Nephron progenitor cell (in vitro differentiated cells): ENCODE data around the gene ALDH4A1.

Experiments used
- DNase-seq: peaks from one replicate; pipeline ENCODE4 v3.0.0; 2021
- H3K27ac Mint-ChIP-seq: 2 replicates; pipeline ENCODE4 v1.8.0; 2021; ENCODE audit warnings: mild to moderate bottlenecking, moderate library complexity, mixed read lengths
- H3K27me3 Mint-ChIP-seq: 2 replicates; pipeline ENCODE4 v1.8.0; 2021; ENCODE audit warnings: mild to moderate bottlenecking, low read depth, mixed read lengths; ENCODE audit not compliant: poor library complexity
- H3K36me3 Mint-ChIP-seq: 2 replicates; pipeline ENCODE4 v1.8.0; 2021; ENCODE audit warnings: low read depth, mixed read lengths
- H3K4me1 Mint-ChIP-seq: 2 replicates; pipeline ENCODE4 v1.8.0; 2021; ENCODE audit warnings: mixed read lengths
- H3K4me3 Mint-ChIP-seq: 2 replicates; pipeline ENCODE4 v1.8.0; 2021; ENCODE audit warnings: mild to moderate bottlenecking, moderate library complexity, mixed read lengths
- H3K9me3 Mint-ChIP-seq: 2 replicates; pipeline ENCODE4 v1.8.0; 2021; ENCODE audit warnings: mild to moderate bottlenecking, moderate library complexity, mixed read lengths
- CTCF ChIP-seq: fragments of 200-600 bp; sonication (generic); IDR thresholded peaks from 2 replicates; pipeline ENCODE4 v1.5.0; 2021; ENCODE audit warnings: antibody characterized with exemption

Gene ALDH4A1

GRCh38 chr1:18868801-18869424 is 33.4 kb downstream of the ALDH4A1 start:
- no peak for DNase-seq
- no peak overlapping the region for H3K4me3 Mint-ChIP-seq
- TF ChIP-seq CTCF = no peak
- H3K4me1 Mint-ChIP-seq = no peaks in the 10 kb centered on the region
- H3K27ac Mint-ChIP-seq = no peak overlapping the region
- no peaks in the 10 kb centered on the region for H3K36me3 Mint-ChIP-seq
- H3K27me3 Mint-ChIP-seq = peaks cover 38% of the 10 kb centered on the region
- H3K9me3 Mint-ChIP-seq = no peaks in the 10 kb centered on the region

GRCh38 chr1:18868354-18868753 is 34.0 kb downstream of the ALDH4A1 start:
- Mint-ChIP-seq H3K9me3 (no peaks in the 10 kb centered on the region), H3K27ac (no peak overlapping the region), H3K4me3 (no peak overlapping the region), H3K27me3 (peaks cover 35% of the 10 kb centered on the region), H3K36me3 (no peaks in the 10 kb centered on the region), H3K4me1 (no peaks in the 10 kb centered on the region)
- no peak for TF ChIP-seq CTCF
- no peak for DNase-seq

DNA sequence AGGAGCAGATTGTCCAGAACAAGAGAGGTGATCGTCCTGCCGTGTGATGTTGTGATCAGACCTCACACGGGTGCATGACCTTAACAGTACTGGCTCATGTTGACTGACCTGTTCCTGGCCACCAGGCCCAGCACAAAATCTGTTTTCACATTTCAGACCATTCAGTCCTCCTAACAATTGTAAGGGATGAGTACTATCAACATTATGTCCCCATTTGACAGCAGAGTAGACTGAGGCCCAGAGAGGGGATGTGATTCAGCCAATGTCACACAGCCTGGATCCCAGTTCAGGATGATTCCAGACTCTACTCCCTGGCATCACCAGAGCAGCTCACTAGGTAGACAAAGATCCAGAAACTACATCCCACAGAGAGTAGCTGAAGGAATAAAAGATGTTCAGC is 35.5 kb downstream of the ALDH4A1 start:
- Mint-ChIP-seq H3K27me3 (peaks cover 36% of the 10 kb centered on the region), H3K9me3 (no peaks in the 10 kb centered on the region), H3K4me1 (no peaks in the 10 kb centered on the region), H3K36me3 (no peaks in the 10 kb centered on the region), H3K27ac (no peak overlapping the region), H3K4me3 (no peak overlapping the region)
- TF ChIP-seq CTCF = no peak
- DNase-seq = no peak

DNA sequence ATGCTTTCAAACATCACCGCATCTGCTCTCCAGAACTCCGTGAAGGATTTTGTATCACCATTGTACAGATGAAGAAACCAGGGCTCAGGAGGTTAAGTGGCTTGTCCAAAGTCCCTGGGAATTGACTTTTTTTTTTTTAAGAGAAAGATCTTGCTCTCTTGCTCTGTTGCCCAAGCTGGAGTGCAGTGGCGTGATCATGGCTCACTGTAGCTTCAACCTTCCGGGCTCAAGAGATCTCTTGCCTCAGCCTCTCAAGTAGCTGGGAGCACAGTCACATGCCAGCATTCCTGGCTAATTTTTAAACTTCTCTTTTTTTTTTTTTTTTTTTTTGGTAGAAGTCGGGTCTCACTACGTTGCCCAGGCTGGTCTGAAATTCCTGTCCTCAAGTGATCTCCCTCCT is 36.0 kb downstream of the ALDH4A1 start:
- Mint-ChIP-seq H3K9me3 (no peaks in the 10 kb centered on the region), H3K27ac (no peak overlapping the region), H3K27me3 (peaks cover 36% of the 10 kb centered on the region), H3K36me3 (no peaks in the 10 kb centered on the region), H3K4me1 (no peaks in the 10 kb centered on the region), H3K4me3 (no peak overlapping the region)
- no peak for DNase-seq
- TF ChIP-seq CTCF = no peak

DNA sequence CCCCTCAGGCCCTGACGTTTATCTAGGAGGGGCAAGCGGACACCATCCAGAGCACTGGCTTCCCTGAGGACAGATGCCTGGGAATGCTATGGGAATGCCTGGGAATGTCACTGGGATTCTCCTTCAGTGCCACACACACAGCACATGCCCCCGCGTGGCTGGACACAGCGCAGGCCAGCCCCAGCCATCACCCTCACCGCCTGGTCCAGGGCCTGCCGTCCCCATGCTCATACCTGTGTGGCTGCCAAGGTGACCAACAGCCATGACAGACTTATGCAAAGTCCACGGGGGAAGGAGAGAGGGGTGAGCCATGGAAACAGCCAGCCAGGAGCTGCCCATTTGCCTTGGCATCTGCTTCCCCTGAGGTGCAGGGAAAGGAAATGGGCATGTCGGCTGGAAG is 37.2 kb downstream of the ALDH4A1 start:
- no peak for DNase-seq
- TF ChIP-seq CTCF = no peak
- no peaks in the 10 kb centered on the region for H3K4me1 Mint-ChIP-seq
- H3K27ac Mint-ChIP-seq = no peak overlapping the region
- H3K9me3 Mint-ChIP-seq = no peaks in the 10 kb centered on the region
- H3K4me3 Mint-ChIP-seq = no peak overlapping the region
- H3K27me3 Mint-ChIP-seq = peaks cover 32% of the 10 kb centered on the region
- H3K36me3 Mint-ChIP-seq = no peaks in the 10 kb centered on the region

- peaks cover 17% of the 10 kb centered on the region for H3K27me3 Mint-ChIP-seq
- H3K4me1 Mint-ChIP-seq = no peaks in the 10 kb centered on the region
- H3K36me3 Mint-ChIP-seq = no peaks in the 10 kb centered on the region
- TF ChIP-seq CTCF = no peak
- no peak overlapping the region for H3K27ac Mint-ChIP-seq
- H3K9me3 Mint-ChIP-seq = no peaks in the 10 kb centered on the region
- no peak overlapping the region for H3K4me3 Mint-ChIP-seq
- DNase-seq = no peak
Observed at GRCh38 chr1:18861590-18861989, 40.8 kb downstream of the ALDH4A1 start.
